HG02938 (cell line): ENCODE measurements around the gene KIAA1217.
"Not testable (repeated sequence)": the region's sequence is repeated elsewhere in the genome, so short reads cannot be mapped to it uniquely, and the experiment has no call there.

ENCODE experiments used
- ATAC-seq: cut with Tn5 transposase; IDR thresholded peaks from one replicate; pipeline ENCODE4 v1.9.1; 2021; ENCODE audit warnings: mild to moderate bottlenecking, moderate library complexity; ENCODE audit not compliant: unreplicated experiment

The KIAA1217 gene

GRCh38 chr10:24333736-24334135, 124.8 kb downstream of the KIAA1217 start:
- ATAC-seq, result no peak

GRCh38 chr10:24334279-24334939, 125.5 kb downstream of the KIAA1217 start:
- no peak for ATAC-seq

- not testable (repeated sequence) for ATAC-seq
Measured at GRCh38 chr10:24337723-24338122, 128.8 kb downstream of the KIAA1217 start.

- no peak for ATAC-seq
Measured at GRCh38 chr10:24339387-24339786, 130.4 kb downstream of the KIAA1217 start.

GRCh38 chr10:24340446-24340845, 131.5 kb downstream of the KIAA1217 start:
- no peak for ATAC-seq

GRCh38 chr10:24340883-24341282, 131.9 kb downstream of the KIAA1217 start:
- ATAC-seq, result no peak

GRCh38 chr10:24341371-24341770, 132.4 kb downstream of the KIAA1217 start:
- ATAC-seq, result no peak

- no peak for ATAC-seq
Measured at GRCh38 chr10:24341897-24342296, 133.0 kb downstream of the KIAA1217 start.

- no peak for ATAC-seq
Measured at GRCh38 chr10:24343686-24344085, 134.7 kb downstream of the KIAA1217 start.

- ATAC-seq, result no peak
Measured at GRCh38 chr10:24344279-24344678, 135.3 kb downstream of the KIAA1217 start.

- ATAC-seq, result no peak
Measured at GRCh38 chr10:24344695-24345463, 135.9 kb downstream of the KIAA1217 start.

- no peak for ATAC-seq
Measured at GRCh38 chr10:24346877-24347519, 138.1 kb downstream of the KIAA1217 start.

GRCh38 chr10:24349379-24350001, 140.6 kb downstream of the KIAA1217 start:
- no peak for ATAC-seq

GRCh38 chr10:24350070-24350921, 141.4 kb downstream of the KIAA1217 start:
- ATAC-seq, result no peak

GRCh38 chr10:24350922-24351225, 141.9 kb downstream of the KIAA1217 start:
- ATAC-seq, result not testable (repeated sequence)

GRCh38 chr10:24351961-24352360, 143.0 kb downstream of the KIAA1217 start:
- no peak for ATAC-seq

- ATAC-seq, result no peak
Measured at GRCh38 chr10:24352399-24352798, 143.5 kb downstream of the KIAA1217 start.

GRCh38 chr10:24353319-24353718, 144.4 kb downstream of the KIAA1217 start:
- ATAC-seq, result no peak

- no peak for ATAC-seq
Measured at GRCh38 chr10:24355056-24355688, 146.2 kb downstream of the KIAA1217 start.

GRCh38 chr10:24357344-24358004, 148.5 kb downstream of the KIAA1217 start:
- no peak for ATAC-seq
